Neural cell (in vitro differentiated cells): ENCODE measurements around the gene RPP38. TPM values are rescaled to one million over a fixed set of nuclear protein-coding genes. Genes with fewer than 3 reads are reported as not detected.

Experiments used
- H2AFZ ChIP-seq: fragments of 200-600, 300-800 bp; sonication (generic), shearing (Covaris generic); 2 replicates; pipeline ENCODE4 v1.6.0; 2014; ENCODE audit warnings: low read depth, mild to moderate bottlenecking, antibody characterized with exemption, low read length, moderate library complexity
- H3F3A ChIP-seq: fragments of 200-600 bp; shearing (Covaris generic); 2 replicates; pipeline ENCODE4 v1.6.1; 2016; ENCODE audit warnings: mild to moderate bottlenecking, moderate library complexity, mixed read lengths, antibody characterized with exemption, low read length; ENCODE audit not compliant: insufficient read depth, poor library complexity, severe bottlenecking
- H3K27ac ChIP-seq: fragments of 200-600, 300-800 bp; sonication (generic), shearing (Covaris generic); 2 replicates; pipeline ENCODE4 v1.5.1; 2014; ENCODE audit warnings: mild to moderate bottlenecking, low read length, moderate library complexity
- H3K27me3 ChIP-seq: fragments of 300-800, 200-600 bp; sonication (generic), shearing (Covaris generic); 2 replicates; pipeline ENCODE4 v1.6.0; 2014; ENCODE audit warnings: mild to moderate bottlenecking, low read depth, low read length, moderate library complexity; ENCODE audit not compliant: insufficient read depth
- H3K36me3 ChIP-seq: fragments of 300-800, 200-600 bp; sonication (generic), shearing (Covaris generic); 2 replicates; pipeline ENCODE4 v1.5.1; 2014; ENCODE audit warnings: mild to moderate bottlenecking, antibody characterized with exemption, low read length, moderate library complexity; ENCODE audit not compliant: insufficient read depth
- H3K4me2 ChIP-seq: fragments of 300-800, 200-600 bp; sonication (generic), shearing (Covaris generic); 2 replicates; pipeline ENCODE4 v1.6.0; 2014; ENCODE audit warnings: mild to moderate bottlenecking, low read length
- H3K4me3 ChIP-seq: fragments of 300-800, 200-600 bp; sonication (generic), shearing (Covaris generic); 2 replicates; pipeline ENCODE4 v1.5.1; 2014; ENCODE audit warnings: mild to moderate bottlenecking, low read length, moderate library complexity
- H3K79me2 ChIP-seq: fragments of 200-600 bp; shearing (Covaris generic); replicated peaks from 2 replicates; pipeline ENCODE4 v1.6.0; 2014; ENCODE audit warnings: mild to moderate bottlenecking, low read length, moderate library complexity; ENCODE audit not compliant: insufficient read depth
- H3K9ac ChIP-seq: fragments of 300-800, 200-600 bp; sonication (generic), shearing (Covaris generic); 2 replicates; pipeline ENCODE4 v1.6.1; 2016; ENCODE audit warnings: mild to moderate bottlenecking, low read length, mixed read lengths
- H3K9me2 ChIP-seq: fragments of 200-600 bp; shearing (Covaris generic); 2 replicates; pipeline ENCODE4 v1.6.1; 2016; ENCODE audit warnings: mild to moderate bottlenecking, low read length, mixed read lengths; ENCODE audit not compliant: insufficient read depth
- H3K9me3 ChIP-seq: fragments of 200-600, 300-800 bp; sonication (generic), shearing (Covaris generic); 2 replicates; pipeline ENCODE4 v1.6.1; 2016; ENCODE audit warnings: mild to moderate bottlenecking, mixed run types, low read length, moderate library complexity, mixed read lengths
- H4K20me1 ChIP-seq: fragments of 200-600 bp; shearing (Covaris generic); 2 replicates; pipeline ENCODE4 v1.6.1; 2016; ENCODE audit warnings: mild to moderate bottlenecking, mixed run types; ENCODE audit not compliant: insufficient read depth
- EP300 ChIP-seq: fragments of 450-650 bp; conservative IDR thresholded peaks from 2 replicates; pipeline ENCODE4 v1.6.1; 2014; ENCODE audit warnings: antibody characterized with exemption, mild to moderate bottlenecking, moderate library complexity; ENCODE audit not compliant: poor library complexity, severe bottlenecking
- EZH2 ChIP-seq: fragments of 200-600, 300-800 bp; shearing (Covaris generic), sonication (generic); IDR thresholded peaks from 2 replicates; pipeline ENCODE4 v1.6.1; 2014; ENCODE audit warnings: antibody characterized with exemption, low read length, borderline replicate concordance, mild to moderate bottlenecking; ENCODE audit not compliant: insufficient read depth, poor library complexity, severe bottlenecking
- MXI1 ChIP-seq: fragments of 450-650 bp; conservative IDR thresholded peaks from 2 replicates; pipeline ENCODE4 v1.6.1; 2014; ENCODE audit warnings: antibody characterized with exemption, mild to moderate bottlenecking; ENCODE audit not compliant: poor library complexity, severe bottlenecking
- POLR2AphosphoS5 ChIP-seq: IDR thresholded peaks from 2 replicates; pipeline ENCODE4 v1.6.1; 2012
- RAD21 ChIP-seq: fragments of 450-650 bp; conservative IDR thresholded peaks from 2 replicates; pipeline ENCODE4 v1.6.1; 2014; ENCODE audit warnings: antibody characterized with exemption, mild to moderate bottlenecking, moderate library complexity
- SMC3 ChIP-seq: fragments of 450-650 bp; conservative IDR thresholded peaks from 2 replicates; pipeline ENCODE4 v1.6.1; 2014; ENCODE audit warnings: antibody characterized with exemption, mild to moderate bottlenecking, moderate library complexity; ENCODE audit not compliant: poor library complexity
- TAF1 ChIP-seq: IDR thresholded peaks from 2 replicates; pipeline ENCODE4 v1.6.1; 2012; ENCODE audit warnings: low read depth
- polyA plus RNA-seq: library from polyadenylated mRNA; depleted of rRNA; stranded (reverse); fragments of >200 nt; gene quantifications from 2 replicates; pipeline ENCODE4 v1.2.3, GENCODE V29; 2014
- TF ChIP-seq, protein P1 (sequence below): fragments of 450-650 bp; IDR thresholded peaks from 2 replicates; pipeline ENCODE4 v1.5.1; 2014; ENCODE audit warnings: antibody characterized with exemption, mild to moderate bottlenecking, moderate library complexity; ENCODE audit not compliant: poor library complexity, severe bottlenecking
- TF ChIP-seq, protein P2 (sequence below): IDR thresholded peaks from 2 replicates; pipeline ENCODE4 v1.6.1; 2012; ENCODE audit warnings: borderline replicate concordance

RPP38 gene
- polyA plus RNA-seq, 1 donor from 2014 or later: 9.8 TPM

DNA sequence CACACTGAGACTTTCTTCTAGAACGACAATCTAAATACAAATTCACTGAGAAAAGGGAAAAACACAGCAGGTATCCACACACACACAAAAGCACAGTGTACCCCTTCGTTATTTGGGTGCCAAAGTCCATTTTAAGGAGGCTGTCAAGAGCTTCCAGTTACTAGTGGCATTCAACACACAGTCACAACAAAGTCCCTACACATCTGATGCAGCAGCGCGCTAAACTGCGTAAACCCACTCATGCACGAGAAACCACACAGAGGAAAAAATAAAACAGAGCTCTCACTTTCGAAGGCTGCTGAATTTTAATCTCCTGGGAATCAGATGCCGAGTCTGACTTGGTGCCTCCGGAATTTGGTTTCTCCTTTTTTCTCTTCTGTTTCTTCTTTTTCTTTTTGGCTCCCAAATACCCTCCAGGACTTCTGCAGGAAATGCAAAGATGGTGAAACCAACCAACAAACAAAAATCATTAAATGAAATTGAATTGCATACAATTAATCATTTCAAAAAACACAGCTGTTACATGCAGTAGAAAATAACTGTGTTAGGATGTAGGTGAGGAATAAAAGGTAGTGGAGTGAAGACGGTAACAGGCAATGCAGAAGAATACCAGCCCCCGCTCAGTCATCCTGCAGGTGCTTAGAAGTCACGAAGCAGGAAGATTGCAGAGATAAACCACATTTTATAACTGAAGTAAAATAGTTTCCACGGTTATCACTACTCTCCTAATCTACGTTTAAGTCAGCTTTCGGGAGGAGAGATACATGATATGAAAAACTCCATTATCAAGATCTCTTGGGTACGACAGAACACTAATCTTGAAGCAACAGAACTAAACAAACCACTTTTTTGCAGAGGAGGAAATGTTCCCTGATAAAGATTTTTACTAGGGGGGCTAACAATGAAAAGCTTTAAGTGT lies 44.2 kb downstream of the RPP38 start:
- no peak overlapping the region for H3K4me2 ChIP-seq
- no peaks in the 10 kb centered on the region for H3K79me2 ChIP-seq
- TF ChIP-seq EZH2: no peak
- TF ChIP-seq TAF1: no peak
- no peak for TF ChIP-seq MXI1
- TF ChIP-seq, protein P1, sequence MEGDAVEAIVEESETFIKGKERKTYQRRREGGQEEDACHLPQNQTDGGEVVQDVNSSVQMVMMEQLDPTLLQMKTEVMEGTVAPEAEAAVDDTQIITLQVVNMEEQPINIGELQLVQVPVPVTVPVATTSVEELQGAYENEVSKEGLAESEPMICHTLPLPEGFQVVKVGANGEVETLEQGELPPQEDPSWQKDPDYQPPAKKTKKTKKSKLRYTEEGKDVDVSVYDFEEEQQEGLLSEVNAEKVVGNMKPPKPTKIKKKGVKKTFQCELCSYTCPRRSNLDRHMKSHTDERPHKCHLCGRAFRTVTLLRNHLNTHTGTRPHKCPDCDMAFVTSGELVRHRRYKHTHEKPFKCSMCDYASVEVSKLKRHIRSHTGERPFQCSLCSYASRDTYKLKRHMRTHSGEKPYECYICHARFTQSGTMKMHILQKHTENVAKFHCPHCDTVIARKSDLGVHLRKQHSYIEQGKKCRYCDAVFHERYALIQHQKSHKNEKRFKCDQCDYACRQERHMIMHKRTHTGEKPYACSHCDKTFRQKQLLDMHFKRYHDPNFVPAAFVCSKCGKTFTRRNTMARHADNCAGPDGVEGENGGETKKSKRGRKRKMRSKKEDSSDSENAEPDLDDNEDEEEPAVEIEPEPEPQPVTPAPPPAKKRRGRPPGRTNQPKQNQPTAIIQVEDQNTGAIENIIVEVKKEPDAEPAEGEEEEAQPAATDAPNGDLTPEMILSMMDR: no peak
- TF ChIP-seq, protein P2, sequence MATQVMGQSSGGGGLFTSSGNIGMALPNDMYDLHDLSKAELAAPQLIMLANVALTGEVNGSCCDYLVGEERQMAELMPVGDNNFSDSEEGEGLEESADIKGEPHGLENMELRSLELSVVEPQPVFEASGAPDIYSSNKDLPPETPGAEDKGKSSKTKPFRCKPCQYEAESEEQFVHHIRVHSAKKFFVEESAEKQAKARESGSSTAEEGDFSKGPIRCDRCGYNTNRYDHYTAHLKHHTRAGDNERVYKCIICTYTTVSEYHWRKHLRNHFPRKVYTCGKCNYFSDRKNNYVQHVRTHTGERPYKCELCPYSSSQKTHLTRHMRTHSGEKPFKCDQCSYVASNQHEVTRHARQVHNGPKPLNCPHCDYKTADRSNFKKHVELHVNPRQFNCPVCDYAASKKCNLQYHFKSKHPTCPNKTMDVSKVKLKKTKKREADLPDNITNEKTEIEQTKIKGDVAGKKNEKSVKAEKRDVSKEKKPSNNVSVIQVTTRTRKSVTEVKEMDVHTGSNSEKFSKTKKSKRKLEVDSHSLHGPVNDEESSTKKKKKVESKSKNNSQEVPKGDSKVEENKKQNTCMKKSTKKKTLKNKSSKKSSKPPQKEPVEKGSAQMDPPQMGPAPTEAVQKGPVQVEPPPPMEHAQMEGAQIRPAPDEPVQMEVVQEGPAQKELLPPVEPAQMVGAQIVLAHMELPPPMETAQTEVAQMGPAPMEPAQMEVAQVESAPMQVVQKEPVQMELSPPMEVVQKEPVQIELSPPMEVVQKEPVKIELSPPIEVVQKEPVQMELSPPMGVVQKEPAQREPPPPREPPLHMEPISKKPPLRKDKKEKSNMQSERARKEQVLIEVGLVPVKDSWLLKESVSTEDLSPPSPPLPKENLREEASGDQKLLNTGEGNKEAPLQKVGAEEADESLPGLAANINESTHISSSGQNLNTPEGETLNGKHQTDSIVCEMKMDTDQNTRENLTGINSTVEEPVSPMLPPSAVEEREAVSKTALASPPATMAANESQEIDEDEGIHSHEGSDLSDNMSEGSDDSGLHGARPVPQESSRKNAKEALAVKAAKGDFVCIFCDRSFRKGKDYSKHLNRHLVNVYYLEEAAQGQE: no peak
- TF ChIP-seq EP300: no peak
- no peak for TF ChIP-seq SMC3
- TF ChIP-seq POLR2AphosphoS5: no peak
- no peak for TF ChIP-seq RAD21
- H3K4me3 ChIP-seq: peak overlapping the region; percentile 44
- H3K9ac ChIP-seq: no peak overlapping the region
- H3K27me3 ChIP-seq: no peaks in the 10 kb centered on the region
- H2AFZ ChIP-seq: no peak overlapping the region
- no peaks in the 10 kb centered on the region for H3K36me3 ChIP-seq
- no peak overlapping the region for H3K27ac ChIP-seq
- no peaks in the 10 kb centered on the region for H4K20me1 ChIP-seq
- no peaks in the 10 kb centered on the region for H3K9me2 ChIP-seq
- H3K9me3 ChIP-seq: no peaks in the 10 kb centered on the region
- no peaks in the 10 kb centered on the region for H3F3A ChIP-seq

DNA sequence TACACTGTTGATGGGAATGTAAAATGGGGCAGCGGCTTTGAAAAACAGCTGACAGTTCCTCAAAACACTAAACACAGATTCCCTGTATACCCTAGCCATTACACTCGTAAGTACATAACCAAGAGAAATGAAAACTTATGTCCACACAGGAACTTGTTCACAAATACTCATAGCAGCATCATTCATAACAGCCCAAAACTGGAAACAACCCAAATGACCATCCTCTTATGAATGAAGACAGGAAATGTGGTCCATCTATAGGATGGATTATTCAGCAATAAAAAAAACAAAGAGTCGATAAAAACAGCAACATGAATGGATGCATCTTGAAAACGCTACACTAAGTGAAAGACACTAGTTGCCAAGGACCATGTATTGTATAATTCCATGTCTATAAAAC lies 47.6 kb downstream of the RPP38 start:
- Histone ChIP-seq H3K4me3 (no peak overlapping the region), H3K9me2 (no peaks in the 10 kb centered on the region), H3K79me2 (no peaks in the 10 kb centered on the region), H3F3A (no peaks in the 10 kb centered on the region), H3K9ac (no peak overlapping the region), H3K27ac (no peak overlapping the region), H3K36me3 (no peaks in the 10 kb centered on the region), H3K27me3 (no peaks in the 10 kb centered on the region), H2AFZ (no peak overlapping the region), H3K9me3 (no peaks in the 10 kb centered on the region), H4K20me1 (no peaks in the 10 kb centered on the region), H3K4me2 (no peak overlapping the region)
- TF ChIP-seq, protein P1: no peak
- TF ChIP-seq TAF1 (no peak), EZH2 (no peak), POLR2AphosphoS5 (no peak), EP300 (no peak), RAD21 (no peak), MXI1 (no peak), SMC3 (no peak)
- TF ChIP-seq, protein P2: no peak
